Measurements from ENCODE around the gene MPPED1.

Gene MPPED1

GRCh38 chr22:43436868-43437267 is 25.1 kb downstream of the MPPED1 start:
- no peak for DNase-seq (ENCODE audit: low spot score)
- H3K4me3 ChIP-seq, result no peak overlapping the region
- H3K27ac ChIP-seq, result no peak overlapping the region
- no peak for TF ChIP-seq CTCF (IDR thresholded peaks at IDR 0.05)

DNA sequence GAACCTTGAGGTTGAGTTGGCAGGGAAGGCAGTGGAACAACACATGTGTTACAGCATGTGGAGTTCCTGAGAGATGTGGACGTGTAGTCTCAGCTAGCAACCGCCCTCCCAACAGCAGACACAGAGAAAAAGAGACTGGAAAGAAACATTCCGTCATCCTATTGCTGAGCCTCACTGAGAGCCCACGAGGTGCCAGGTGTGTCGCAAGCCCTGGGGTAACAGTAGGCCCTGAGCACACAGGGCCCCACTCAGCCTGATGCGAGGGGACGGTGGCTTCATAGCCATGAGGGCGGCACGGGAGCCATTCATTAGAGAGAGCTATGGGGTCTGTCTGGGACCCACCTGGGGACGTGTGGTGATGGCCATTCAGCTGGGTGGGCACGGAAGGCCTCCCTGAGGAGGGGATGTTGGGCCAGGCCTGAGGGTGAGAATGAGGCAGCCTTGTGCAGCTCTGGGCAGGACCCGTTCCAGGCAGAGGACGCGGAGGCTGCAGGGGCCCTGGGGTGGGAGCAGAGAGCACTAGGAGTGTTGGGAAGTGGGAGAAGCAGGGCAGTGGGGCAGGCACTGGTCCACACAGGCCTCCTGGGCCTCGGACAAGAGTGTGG is 26.2 kb downstream of the MPPED1 start:
- no peak overlapping the region for H3K27ac ChIP-seq
- TF ChIP-seq CTCF (IDR thresholded peaks at IDR 0.05), result no peak
- DNase-seq (ENCODE audit: low spot score), result no peak
- H3K4me3 ChIP-seq, result no peak overlapping the region

- peak; percentile 47 for DNase-seq (ENCODE audit: low spot score)
- H3K27ac ChIP-seq, result no peak overlapping the region
- TF ChIP-seq CTCF (IDR thresholded peaks at IDR 0.05), result no peak
These were observed 27.0 kb downstream of the MPPED1 start for GRCh38 chr22:43438666-43439347.

GRCh38 chr22:43439368-43440103 is 27.7 kb downstream of the MPPED1 start:
- H3K4me3 ChIP-seq, result no peak overlapping the region
- H3K27ac ChIP-seq, result no peak overlapping the region
- peak; percentile 43 for DNase-seq (ENCODE audit: low spot score)
- TF ChIP-seq CTCF (IDR thresholded peaks at IDR 0.05), result no peak

More at GRCh38 chr22:43438666-43439347, 27.0 kb downstream of the MPPED1 start:
- H3K4me3 ChIP-seq, result no peak overlapping the region

GRCh38 chr22:43440104-43440387 is 28.2 kb downstream of the MPPED1 start:
- Histone ChIP-seq H3K27ac (no peak overlapping the region), H3K4me3 (no peak overlapping the region)
- DNase-seq (ENCODE audit: low spot score), result no peak
- no peak for TF ChIP-seq CTCF (IDR thresholded peaks at IDR 0.05)

DNA sequence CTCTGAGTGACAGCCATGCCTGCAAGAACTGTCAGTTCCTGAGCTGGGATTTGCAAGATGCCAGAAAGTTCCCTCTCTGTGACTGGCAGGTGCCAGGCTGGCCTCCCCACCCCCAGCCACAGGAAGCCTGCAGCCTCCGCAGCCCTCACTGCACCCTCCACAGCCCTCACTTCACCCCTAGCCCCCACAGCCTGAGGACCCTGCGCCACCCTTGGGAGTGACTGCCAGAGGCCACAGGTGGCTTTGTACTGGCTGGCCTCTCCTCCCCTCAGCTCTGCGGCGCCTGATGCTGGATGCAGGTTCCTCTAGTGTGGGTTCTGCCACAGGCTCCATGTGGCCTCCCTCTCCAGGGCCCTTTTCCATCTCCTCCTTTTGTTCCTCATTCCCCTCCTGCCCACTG is 28.7 kb downstream of the MPPED1 start:
- no peak for DNase-seq (ENCODE audit: low spot score)
- Histone ChIP-seq H3K4me3 (no peak overlapping the region), H3K27ac (no peak overlapping the region)
- TF ChIP-seq CTCF (IDR thresholded peaks at IDR 0.05), result no peak

- DNase-seq (ENCODE audit: low spot score), result no peak
- no peak overlapping the region for H3K27ac ChIP-seq
- no peak for TF ChIP-seq CTCF (IDR thresholded peaks at IDR 0.05)
- no peak overlapping the region for H3K4me3 ChIP-seq
These were observed 29.4 kb downstream of the MPPED1 start for GRCh38 chr22:43441216-43441615.

All from coronary artery (tissue), 2 donors.